SH-SY5Y (cell line): ENCODE results near the gene CEMP1.

Experiments used
- GATA2 ChIP-seq: IDR thresholded peaks from 2 replicates; pipeline ENCODE4 v1.6.1; 2011; ENCODE audit warnings: mild to moderate bottlenecking, low read depth, low read length
- GATA3 ChIP-seq: IDR thresholded peaks from 2 replicates; pipeline ENCODE4 v1.6.1; 2011; ENCODE audit warnings: low read depth, mild to moderate bottlenecking, low read length, moderate library complexity

Gene CEMP1

GRCh38 chr16:2499890-2500429, 31.2 kb downstream of the CEMP1 start:
- TF ChIP-seq GATA3 (no peak), GATA2 (no peak)

GRCh38 chr16:2499454-2499853, 31.8 kb downstream of the CEMP1 start:
- no peak for TF ChIP-seq GATA3
- no peak for TF ChIP-seq GATA2

- TF ChIP-seq GATA3 (no peak), GATA2 (no peak)
Observed at GRCh38 chr16:2498531-2499253, 32.5 kb downstream of the CEMP1 start.

- TF ChIP-seq GATA3 (no peak), GATA2 (no peak)
Observed at GRCh38 chr16:2497695-2498484, 33.3 kb downstream of the CEMP1 start.

- TF ChIP-seq GATA3 (no peak), GATA2 (no peak)
Observed at GRCh38 chr16:2497116-2497630, 34.0 kb downstream of the CEMP1 start.

GRCh38 chr16:2496223-2497115, 34.7 kb downstream of the CEMP1 start:
- TF ChIP-seq GATA2 (no peak), GATA3 (no peak)

GRCh38 chr16:2495041-2495440, 36.2 kb downstream of the CEMP1 start:
- TF ChIP-seq GATA3 = no peak
- no peak for TF ChIP-seq GATA2

GRCh38 chr16:2494616-2495015, 36.6 kb downstream of the CEMP1 start:
- TF ChIP-seq GATA3 (no peak), GATA2 (no peak)

GRCh38 chr16:2493605-2494004, 37.6 kb downstream of the CEMP1 start:
- TF ChIP-seq GATA2 (no peak), GATA3 (no peak)

GRCh38 chr16:2492292-2492691, 38.9 kb downstream of the CEMP1 start:
- TF ChIP-seq GATA3 (no peak), GATA2 (no peak)

GRCh38 chr16:2490190-2491105, 40.8 kb downstream of the CEMP1 start:
- TF ChIP-seq GATA3 (no peak), GATA2 (no peak)

GRCh38 chr16:2489581-2489980, 41.6 kb downstream of the CEMP1 start:
- no peak for TF ChIP-seq GATA2
- no peak for TF ChIP-seq GATA3

- TF ChIP-seq GATA3 (no peak), GATA2 (peak; percentile 49)
Observed at GRCh38 chr16:2487903-2488531, 43.2 kb downstream of the CEMP1 start.
